Small intestine (tissue), 16 donors: ENCODE results near the gene PCDHGA2. TPM values are rescaled to one million over a fixed set of nuclear protein-coding genes. Genes with fewer than 3 reads are reported as not detected.
"Not testable (repeated sequence)": the region's sequence is repeated elsewhere in the genome, so short reads cannot be mapped to it uniquely, and the experiment has no call there.

Experiments
- DNase-seq, 2 donors: peaks; one replicate each; pipeline versions ENCODE4 v3.0.0 to v3.0.0-alpha.2; 2013
- FAIRE-seq: peaks from 2 replicates; lab custom pipeline; 2012; peaks lifted over from hg19 to GRCh38; lab: Jason Lieb, UNC
- H3K27ac ChIP-seq, 3 donors: one replicate each; pipeline ENCODE4 v1.5.1; 2013; ENCODE audit warnings: low read length in 2 of 3, mild to moderate bottlenecking in 2 of 3, control low read depth in 1 of 3, inconsistent platforms in 1 of 3, low read depth in 1 of 3, moderate library complexity in 1 of 3
- H3K27me3 ChIP-seq, 3 donors: one replicate each; pipeline ENCODE4 v1.6.1; 2013; ENCODE audit warnings: low read length in 3 of 3, inconsistent platforms in 1 of 3; ENCODE audit not compliant: control insufficient read depth in 3 of 3, insufficient read depth in 3 of 3
- H3K36me3 ChIP-seq, 3 donors: one replicate each; pipeline ENCODE4 v1.6.1; 2013; ENCODE audit warnings: low read length in 3 of 3, inconsistent platforms in 1 of 3, low read depth in 1 of 3, mild to moderate bottlenecking in 1 of 3, moderate library complexity in 1 of 3; ENCODE audit not compliant: control insufficient read depth in 3 of 3, insufficient read depth in 2 of 3
- H3K4me1 ChIP-seq, 3 donors: one replicate each; pipeline ENCODE4 v1.6.1; 2013; ENCODE audit warnings: low read length in 2 of 3, inconsistent platforms in 1 of 3, low read depth in 1 of 3, mild to moderate bottlenecking in 1 of 3, moderate library complexity in 1 of 3; ENCODE audit not compliant: control insufficient read depth in 3 of 3, insufficient read depth in 2 of 3
- H3K4me3 ChIP-seq, 3 donors: one replicate each; pipeline ENCODE4 v1.5.1; 2013; ENCODE audit warnings: low read length in 3 of 3, control low read depth in 1 of 3, inconsistent platforms in 1 of 3, low read depth in 1 of 3, mild to moderate bottlenecking in 1 of 3, moderate library complexity in 1 of 3
- H3K9me3 ChIP-seq, 2 donors: one replicate each; pipeline ENCODE4 v1.6.1; 2013; ENCODE audit warnings: low read depth in 1 of 2, low read length in 1 of 2; ENCODE audit not compliant: control insufficient read depth in 2 of 2, insufficient read depth in 1 of 2
- WGBS, 3 donors: extraction: QIAGEN DNeasy Blood & Tissue Kit; methylation state at CpG; one replicate each; pipeline ENCODE4 v1.1.7; 2013; 5-methylcytosine and 5-hydroxymethylcytosine counted together
- long read RNA-seq, 10 donors: transcript quantifications; one replicate each; lab custom pipeline, GENCODE V29; 2026
- polyA plus RNA-seq, 4 donors: library from polyadenylated mRNA; stranded (reverse) in 3 of 4; unstranded in 1 of 4; fragments of 200-250 nt in 3 of 4; fragments of 120-200 nt in 1 of 4; gene quantifications; one replicate each; pipeline versions ENCODE4 v1.2.1 to v1.2.3, GENCODE V29; 2013
- donor health status: healthy with polysubstance abuse.
- donor health status: control.
- donor health status: control.
- donor health status: Bipolar disorder and iron deficiency.
- donor health status: healthy.

Gene PCDHGA2
- under 1 TPM in 3 of 4 donors, not detected in 1; 0.27 to 0.81 (median 0.64) TPM for polyA plus RNA-seq
- long read RNA-seq, donor 1, result 0 reads
- long read RNA-seq, donor 2, result 0 reads
- long read RNA-seq, donor 3, full-length matches to known transcripts, result 1 of 1 reads
- long read RNA-seq, donor 3, partial matches to known transcripts, result 0 of 1 reads
- long read RNA-seq, donor 3, other reads (novel, unspliced or antisense), result 0 of 1 reads
- long read RNA-seq, donor 4, result 0 reads
- long read RNA-seq, donor 5, result 0 reads
- long read RNA-seq, donor 6, result 0 reads
- long read RNA-seq, donor 7, full-length matches to known transcripts, result 1 of 1 reads
- long read RNA-seq, donor 7, partial matches to known transcripts, result 0 of 1 reads
- long read RNA-seq, donor 7, other reads (novel, unspliced or antisense), result 0 of 1 reads
- long read RNA-seq, donor 8, result 0 reads
- long read RNA-seq, donor 9, result 0 reads
- long read RNA-seq, donor 10, full-length matches to known transcripts, result 4 of 4 reads
- long read RNA-seq, donor 10, partial matches to known transcripts, result 0 of 4 reads
- long read RNA-seq, donor 10, other reads (novel, unspliced or antisense), result 0 of 4 reads

DNA sequence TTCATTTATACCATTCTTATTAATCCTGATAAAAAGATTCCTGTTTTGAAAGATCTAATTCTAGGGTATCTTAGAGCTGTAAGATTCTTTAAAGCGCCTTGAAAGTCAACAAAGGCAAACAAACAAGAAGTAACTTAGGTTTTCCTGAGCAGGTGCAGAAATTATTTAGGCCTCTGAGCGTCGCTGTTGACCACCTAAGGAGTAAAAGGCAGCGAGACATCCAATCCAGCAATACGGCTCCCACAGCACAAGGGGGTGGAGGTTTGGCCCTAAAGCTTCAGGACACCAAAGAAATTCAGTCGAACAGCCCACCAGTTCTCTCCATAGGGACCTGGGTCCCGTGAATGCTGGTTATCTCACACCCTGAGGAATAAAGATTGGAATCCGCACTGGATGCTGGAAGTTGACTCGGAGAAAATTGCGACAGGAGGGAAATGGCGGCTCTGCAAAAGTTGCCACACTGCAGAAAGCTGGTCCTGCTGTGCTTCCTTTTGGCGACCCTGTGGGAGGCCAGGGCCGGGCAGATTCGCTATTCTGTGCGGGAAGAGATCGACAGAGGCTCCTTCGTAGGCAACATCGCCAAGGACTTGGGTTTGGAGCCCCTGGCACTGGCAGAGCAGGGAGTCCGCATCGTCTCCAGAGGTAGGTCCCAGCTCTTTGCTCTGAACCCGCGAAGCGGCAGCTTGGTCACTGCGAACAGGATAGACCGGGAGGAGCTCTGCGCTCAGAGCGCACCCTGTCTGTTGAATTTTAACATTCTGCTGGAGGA is at the start of gene PCDHGA2:
TSS of gene PCDHGA2 (plus strand) at position 223 of the 769 bp plus-strand sequence.
- WGBS, 3 donors, result 15 to 28% (median 26%) methylated on average over 27 of the region's 27 CpGs
- H3K27ac ChIP-seq, result no peak within 1 kb of the TSS
- peaks cover 4 to 28% of the 10 kb centered on the region in 2 donors for H3K9me3 ChIP-seq
- peak within 1 kb of the TSS in 1 of 3 donors; percentile 16 for H3K4me3 ChIP-seq
- peaks cover 0 to 9% (median 7%) of the 10 kb centered on the region in 3 donors for H3K27me3 ChIP-seq
- H3K36me3 ChIP-seq, result no peaks in the 10 kb centered on the region
- DNase-seq (peak in 1 of 2 donors; percentile 24), FAIRE-seq (no peak)
- H3K4me1 ChIP-seq, result no peaks in the 10 kb centered on the region

- 72 to 87% (median 75%) methylated on average over 4 of the region's 4 CpGs for WGBS, 3 donors
- DNase-seq (no peak), FAIRE-seq (no peak)
- Histone ChIP-seq H3K9me3 (peaks cover 4 to 73% of the 10 kb centered on the region in 2 donors), H3K27me3 (no peaks in the 10 kb centered on the region), H3K4me3 (no peak overlapping the region), H3K27ac (no peak overlapping the region), H3K4me1 (no peaks in the 10 kb centered on the region), H3K36me3 (peaks cover 0 to 2% (median 1%) of the 10 kb centered on the region in 3 donors)
Observed at GRCh38 chr5:141298376-141298775, 40.2 kb upstream of the PCDHGA2 start.

GRCh38 chr5:141303756-141304155 is 34.8 kb upstream of the PCDHGA2 start, which contains the start of gene SLC25A2:
Gene SLC25A2 (minus strand): TSS chr5:141304049. CDS start chr5:141303865, 184 bp downstream.
- Histone ChIP-seq H3K4me1 (no peaks in the 10 kb centered on the region), H3K4me3 (no peak within 1 kb of the TSS), H3K27me3 (no peaks in the 10 kb centered on the region), H3K9me3 (peaks cover 10 to 72% of the 10 kb centered on the region in 2 donors), H3K27ac (no peak within 1 kb of the TSS), H3K36me3 (peaks cover 0 to 8% (median 1%) of the 10 kb centered on the region in 3 donors)
- WGBS, 3 donors, result 58 to 85% (median 75%) methylated on average over 34 to 36 of the region's 36 CpGs
- DNase-seq, result no peak
- FAIRE-seq, result no peak

DNA sequence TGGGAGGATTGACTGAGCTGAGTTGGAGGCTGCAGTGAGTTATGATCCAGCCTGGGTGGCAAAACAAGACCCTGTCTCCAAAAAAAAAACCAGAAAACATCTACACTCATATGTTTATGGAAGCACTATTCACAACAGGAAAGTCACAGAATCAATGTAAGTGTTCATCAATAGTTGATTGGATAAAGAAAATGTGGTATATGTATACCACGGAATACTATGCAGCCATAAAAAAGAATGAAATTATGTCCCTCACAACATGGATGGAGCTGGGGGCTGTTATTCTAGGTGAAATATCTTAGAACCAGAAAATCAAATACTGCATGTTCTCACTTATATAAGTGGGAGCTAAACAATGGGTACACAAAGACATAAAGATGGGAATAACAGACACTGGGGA is 31.9 kb upstream of the PCDHGA2 start:
- FAIRE-seq (no peak), DNase-seq (no peak)
- Histone ChIP-seq H3K4me1 (no peaks in the 10 kb centered on the region), H3K36me3 (peaks cover 0 to 8% (median 0%) of the 10 kb centered on the region in 3 donors), H3K9me3 (peaks cover 15 to 74% of the 10 kb centered on the region in 2 donors), H3K27me3 (no peaks in the 10 kb centered on the region), H3K4me3 (no peak overlapping the region), H3K27ac (no peak overlapping the region)
- WGBS, 3 donors, result 96 to 100% (median 98%) methylated on average over 1 of the region's 1 CpG

GRCh38 chr5:141313711-141314110 is 24.8 kb upstream of the PCDHGA2 start:
- no peak overlapping the region for H3K27ac ChIP-seq
- H3K9me3 ChIP-seq, result peaks cover 5 to 59% of the 10 kb centered on the region in 2 donors
- FAIRE-seq (no peak), DNase-seq (no peak)
- peaks cover 2 to 8% (median 7%) of the 10 kb centered on the region in 3 donors for H3K36me3 ChIP-seq
- no peaks in the 10 kb centered on the region for H3K4me1 ChIP-seq
- H3K27me3 ChIP-seq, result no peaks in the 10 kb centered on the region
- H3K4me3 ChIP-seq, result no peak overlapping the region

DNA sequence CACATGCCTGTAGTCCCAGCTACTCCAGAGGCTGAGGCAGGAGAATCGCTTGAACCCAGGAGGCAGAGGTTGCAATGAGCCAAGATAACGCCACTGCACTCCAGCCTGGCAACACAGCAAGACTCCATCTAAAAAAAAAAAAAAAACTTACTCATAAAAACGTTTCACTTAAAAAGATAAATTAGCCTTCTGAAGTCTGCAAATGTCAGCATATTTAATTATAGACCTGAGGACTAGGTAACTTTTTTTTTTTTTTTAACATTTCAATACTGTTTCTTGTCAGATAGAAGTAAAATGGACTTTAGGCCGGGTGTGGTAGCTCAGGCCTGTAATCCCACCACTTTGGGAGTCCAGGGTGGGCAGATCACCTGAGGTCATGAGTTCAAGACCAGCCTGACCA is 21.6 kb upstream of the PCDHGA2 start:
- not testable (repeated sequence) for H3K27me3 ChIP-seq, DNase-seq, FAIRE-seq, H3K27ac ChIP-seq, H3K4me1 ChIP-seq, H3K4me3 ChIP-seq
- H3K9me3 ChIP-seq, result peaks cover 7 to 63% of the 10 kb centered on the region in 2 donors
- H3K36me3 ChIP-seq, result peaks cover 2 to 16% (median 10%) of the 10 kb centered on the region in 3 donors
- WGBS, 3 donors, result 84 to 92% (median 91%) methylated on average over 4 of the region's 4 CpGs

DNA sequence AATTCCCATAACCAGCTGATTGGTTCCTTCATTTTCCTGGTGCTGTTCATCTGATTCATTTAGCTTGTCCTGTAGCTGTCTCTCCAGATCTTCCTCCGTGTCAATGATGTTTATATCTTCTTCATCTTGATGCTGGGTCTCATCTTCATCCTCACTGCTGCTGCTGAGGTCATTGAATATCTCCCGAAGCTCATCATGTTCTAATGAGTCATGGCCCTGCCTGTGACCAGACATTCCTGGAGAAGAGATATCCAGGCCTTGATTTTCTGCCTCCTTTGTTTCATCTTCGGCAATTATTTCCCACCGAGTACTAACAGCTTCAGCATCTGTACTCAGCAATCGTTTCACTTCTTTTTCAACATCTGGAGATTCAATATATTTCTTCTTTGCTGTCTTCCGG is 19.4 kb upstream of the PCDHGA2 start:
- Histone ChIP-seq H3K4me1 (peaks cover 0 to 3% (median 2%) of the 10 kb centered on the region in 3 donors), H3K36me3 (peaks cover 2 to 15% (median 10%) of the 10 kb centered on the region in 3 donors), H3K27ac (no peak overlapping the region), H3K9me3 (peaks cover 7 to 54% of the 10 kb centered on the region in 2 donors), H3K4me3 (no peak overlapping the region), H3K27me3 (no peaks in the 10 kb centered on the region)
- DNase-seq (no peak), FAIRE-seq (no peak)
- 97 to 99% (median 99%) methylated on average over 6 of the region's 6 CpGs for WGBS, 3 donors

DNA sequence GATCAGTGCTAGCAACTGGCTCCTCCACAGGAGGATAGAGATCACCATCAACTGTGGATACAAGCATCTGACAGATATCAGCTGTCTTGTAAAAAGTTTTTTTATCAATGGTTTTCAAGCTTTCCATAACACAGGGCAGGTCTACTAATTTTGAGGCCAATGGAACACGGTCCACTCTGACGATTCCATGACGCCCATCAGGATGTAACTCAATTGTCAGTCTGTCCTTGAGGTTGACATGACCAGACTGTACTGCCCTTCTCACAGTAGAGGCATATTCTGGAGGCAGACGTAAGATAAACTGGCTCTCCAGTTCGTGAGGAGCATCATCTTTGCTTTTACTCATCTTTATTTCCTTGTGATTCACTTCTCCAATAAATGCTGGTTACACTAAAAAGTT is 18.9 kb upstream of the PCDHGA2 start:
- DNase-seq (no peak), FAIRE-seq (no peak)
- Histone ChIP-seq H3K4me3 (peak overlapping the region in 2 of 3 donors; percentile 61 to 88), H3K36me3 (peaks cover 2 to 15% (median 10%) of the 10 kb centered on the region in 3 donors), H3K27ac (peak overlapping the region in 1 of 3 donors; percentile 97), H3K9me3 (peaks cover 7 to 53% of the 10 kb centered on the region in 2 donors), H3K27me3 (no peaks in the 10 kb centered on the region), H3K4me1 (peaks cover 0 to 3% (median 2%) of the 10 kb centered on the region in 3 donors)
- 76 to 85% (median 82%) methylated on average over 5 of the region's 5 CpGs for WGBS, 3 donors
